Parathyroid adenoma (tissue), 2 donors: ENCODE data around the gene MROH8.

Source experiments
- H2AFZ ChIP-seq: fragments of 300-600 bp; sonication (generic); one replicate; pipeline ENCODE4 v1.7.0; 2017; ENCODE audit warnings: antibody characterized with exemption, mild to moderate bottlenecking
- H3K27ac ChIP-seq: fragments of 300-600 bp; sonication (generic); one replicate; pipeline ENCODE4 v1.7.0; 2017
- H3K27me3 ChIP-seq: fragments of 300-600 bp; sonication (generic); one replicate; pipeline ENCODE4 v1.7.0; 2017; ENCODE audit warnings: low read length; ENCODE audit not compliant: control insufficient read depth, insufficient read depth
- H3K36me3 ChIP-seq: fragments of 300-600 bp; sonication (generic); one replicate; pipeline ENCODE4 v1.7.0; 2017; ENCODE audit warnings: low read length; ENCODE audit not compliant: control insufficient read depth, insufficient read depth
- H3K4me1 ChIP-seq: fragments of 300-600 bp; sonication (generic); one replicate; pipeline ENCODE4 v1.7.0; 2017; ENCODE audit warnings: control low read depth
- H3K4me2 ChIP-seq: fragments of 300-600 bp; sonication (generic); one replicate; pipeline ENCODE4 v1.7.0; 2017; ENCODE audit warnings: low read length
- H3K4me3 ChIP-seq: fragments of 300-600 bp; sonication (generic); one replicate; pipeline ENCODE4 v1.7.0; 2017; ENCODE audit warnings: low read depth, low read length
- H3K79me2 ChIP-seq: fragments of 300-600 bp; sonication (generic); one replicate; pipeline ENCODE4 v1.7.0; 2017; ENCODE audit warnings: control low read depth
- H3K9ac ChIP-seq: fragments of 300-600 bp; sonication (generic); one replicate; pipeline ENCODE4 v1.7.0; 2017; ENCODE audit warnings: mild to moderate bottlenecking
- H3K9me3 ChIP-seq: fragments of 300-600 bp; sonication (generic); one replicate; pipeline ENCODE4 v1.7.0; 2017; ENCODE audit warnings: low read length; ENCODE audit not compliant: control insufficient read depth
- CTCF ChIP-seq: fragments of 300-600 bp; sonication (generic); IDR thresholded peaks from one replicate; pipeline ENCODE4 v1.7.0; 2017; ENCODE audit warnings: antibody characterized with exemption, mild to moderate bottlenecking
- donor health status: primary hyperparathyroidism.

MROH8 gene

GRCh38 chr20:37108676-37109075 is 70.7 kb downstream of the MROH8 start:
- H3K27me3 ChIP-seq, result no peaks in the 10 kb centered on the region
- no peak overlapping the region for H3K4me2 ChIP-seq
- no peak overlapping the region for H3K4me3 ChIP-seq
- H3K36me3 ChIP-seq, result no peaks in the 10 kb centered on the region
- H3K9me3 ChIP-seq, result no peaks in the 10 kb centered on the region
- H3K9ac ChIP-seq, result no peak overlapping the region
- H3K79me2 ChIP-seq, result no peaks in the 10 kb centered on the region
- no peak for TF ChIP-seq CTCF
- no peak overlapping the region for H3K27ac ChIP-seq
- H3K4me1 ChIP-seq, result no peaks in the 10 kb centered on the region
- H2AFZ ChIP-seq, result no peak overlapping the region

GRCh38 chr20:37102571-37102970 is 76.8 kb downstream of the MROH8 start:
- Histone ChIP-seq H3K4me1 (no peaks in the 10 kb centered on the region), H3K9ac (no peak overlapping the region), H3K79me2 (no peaks in the 10 kb centered on the region), H3K27ac (no peak overlapping the region), H2AFZ (no peak overlapping the region), H3K27me3 (no peaks in the 10 kb centered on the region), H3K9me3 (no peaks in the 10 kb centered on the region), H3K4me2 (no peak overlapping the region), H3K36me3 (no peaks in the 10 kb centered on the region), H3K4me3 (no peak overlapping the region)
- TF ChIP-seq CTCF, result no peak

- H3K4me2 ChIP-seq, result peak overlapping the region; percentile 71
- H3K4me1 ChIP-seq, result no peaks in the 10 kb centered on the region
- TF ChIP-seq CTCF, result no peak
- no peaks in the 10 kb centered on the region for H3K9me3 ChIP-seq
- H3K27ac ChIP-seq, result peak overlapping the region; percentile 55
- H3K36me3 ChIP-seq, result no peaks in the 10 kb centered on the region
- no peaks in the 10 kb centered on the region for H3K27me3 ChIP-seq
- no peak overlapping the region for H3K9ac ChIP-seq
- peak overlapping the region; percentile 64 for H3K4me3 ChIP-seq
- H2AFZ ChIP-seq, result peak overlapping the region; percentile 100
- H3K79me2 ChIP-seq, result peaks cover 5% of the 10 kb centered on the region
These were observed 82.8 kb downstream of the MROH8 start for GRCh38 chr20:37096415-37097041.

GRCh38 chr20:37095599-37096414 is 83.5 kb downstream of the MROH8 start, which contains the start of gene RBL1:
Gene RBL1 (minus strand): TSS chr20:37095997. CDS start chr20:37095928, 69 bp downstream.
- Histone ChIP-seq H3K9ac (peak within 1 kb of the TSS; percentile 83), H3K4me2 (peak within 1 kb of the TSS; percentile 71), H3K79me2 (peaks cover 5% of the 10 kb centered on the region), H3K9me3 (no peaks in the 10 kb centered on the region), H3K27me3 (no peaks in the 10 kb centered on the region), H3K27ac (peak within 1 kb of the TSS; percentile 55), H3K36me3 (no peaks in the 10 kb centered on the region), H2AFZ (peak within 1 kb of the TSS; percentile 100), H3K4me1 (no peaks in the 10 kb centered on the region), H3K4me3 (peak within 1 kb of the TSS; percentile 64)
- peak; percentile 44 for TF ChIP-seq CTCF
